Mesothelial cell of epicardium (in vitro differentiated cells): ENCODE measurements around the gene BAHCC1. TPM values are rescaled to one million over a fixed set of nuclear protein-coding genes. Genes with fewer than 3 reads are reported as not detected.

ENCODE experiments used
- DNase-seq, 2 experiments: peaks; one replicate each; pipeline ENCODE4 v3.0.0; 2021; ENCODE audit warnings: low spot score in 2 of 2; ENCODE audit not compliant: unreplicated experiment in 2 of 2
- H3K27ac Mint-ChIP-seq: 2 replicates; pipeline ENCODE4 v1.8.0; 2021; ENCODE audit warnings: mixed read lengths
- H3K27me3 Mint-ChIP-seq: 2 replicates; pipeline ENCODE4 v1.8.0; 2021; ENCODE audit warnings: low read depth, mixed read lengths
- H3K36me3 Mint-ChIP-seq: 2 replicates; pipeline ENCODE4 v1.8.0; 2021; ENCODE audit warnings: mixed read lengths
- H3K4me1 Mint-ChIP-seq: 2 replicates; pipeline ENCODE4 v1.8.0; 2021; ENCODE audit warnings: mixed read lengths
- H3K4me3 Mint-ChIP-seq: 2 replicates; pipeline ENCODE4 v1.8.0; 2021; ENCODE audit warnings: mild to moderate bottlenecking, moderate library complexity, mixed read lengths
- H3K9me3 Mint-ChIP-seq: 2 replicates; pipeline ENCODE4 v1.8.0; 2021; ENCODE audit warnings: mixed read lengths
- CTCF ChIP-seq: fragments of 200-600 bp; sonication (generic); IDR thresholded peaks from one replicate; pipeline ENCODE4 v1.5.0; 2021; ENCODE audit warnings: antibody characterized with exemption; ENCODE audit not compliant: unreplicated experiment
- total RNA-seq: library from RNA; stranded (reverse); gene quantifications from 3 replicates; pipeline ENCODE4 v1.2.1, GENCODE V29; 2021

The BAHCC1 gene
- total RNA-seq, 1 donor from 2014 or later: 34.9 TPM

DNA sequence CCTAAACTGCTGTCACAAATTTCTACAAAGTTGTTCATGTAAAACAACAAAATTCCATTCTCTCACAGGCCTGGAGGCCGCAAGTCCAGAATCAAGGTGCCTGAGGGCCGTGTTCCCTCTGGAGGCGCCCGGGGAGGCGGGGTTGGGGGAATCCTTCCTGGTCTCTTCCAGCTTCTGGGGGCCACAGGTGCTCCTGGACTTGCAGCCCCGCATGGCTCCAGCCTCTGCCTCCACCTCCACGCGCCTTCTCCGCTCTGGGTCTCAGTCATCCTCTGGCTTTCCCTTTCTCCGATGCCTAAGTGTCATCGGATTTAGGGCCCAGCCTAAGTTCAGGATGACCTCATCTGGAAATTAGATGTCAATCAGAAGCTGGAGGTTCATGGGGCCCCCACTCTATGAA is 28.6 kb upstream of the BAHCC1 start:
- TF ChIP-seq CTCF: no peak
- no peak for DNase-seq
- Mint-ChIP-seq H3K27me3 (peaks cover 3% of the 10 kb centered on the region), H3K27ac (no peak overlapping the region), H3K4me3 (no peak overlapping the region), H3K36me3 (no peaks in the 10 kb centered on the region), H3K9me3 (no peaks in the 10 kb centered on the region), H3K4me1 (peaks cover 28% of the 10 kb centered on the region)

GRCh38 chr17:81367171-81367570 is 28.1 kb upstream of the BAHCC1 start:
- Mint-ChIP-seq H3K36me3 (no peaks in the 10 kb centered on the region), H3K4me3 (no peak overlapping the region), H3K27ac (no peak overlapping the region), H3K9me3 (no peaks in the 10 kb centered on the region), H3K27me3 (peaks cover 3% of the 10 kb centered on the region), H3K4me1 (peaks cover 24% of the 10 kb centered on the region)
- no peak for DNase-seq
- no peak for TF ChIP-seq CTCF

- Mint-ChIP-seq H3K36me3 (no peaks in the 10 kb centered on the region), H3K27me3 (peaks cover 2% of the 10 kb centered on the region), H3K9me3 (no peaks in the 10 kb centered on the region), H3K4me1 (peaks cover 24% of the 10 kb centered on the region), H3K4me3 (no peak overlapping the region), H3K27ac (no peak overlapping the region)
- no peak for TF ChIP-seq CTCF
- no peak for DNase-seq
These were observed 26.9 kb upstream of the BAHCC1 start for GRCh38 chr17:81368161-81369022.

- H3K9me3 Mint-ChIP-seq: no peaks in the 10 kb centered on the region
- H3K27ac Mint-ChIP-seq: no peak overlapping the region
- TF ChIP-seq CTCF: no peak
- peaks cover 16% of the 10 kb centered on the region for H3K4me1 Mint-ChIP-seq
- H3K27me3 Mint-ChIP-seq: peaks cover 2% of the 10 kb centered on the region
- H3K36me3 Mint-ChIP-seq: no peaks in the 10 kb centered on the region
- DNase-seq: no peak
- H3K4me3 Mint-ChIP-seq: no peak overlapping the region
These were observed 25.0 kb upstream of the BAHCC1 start for GRCh38 chr17:81370294-81370693.

DNA sequence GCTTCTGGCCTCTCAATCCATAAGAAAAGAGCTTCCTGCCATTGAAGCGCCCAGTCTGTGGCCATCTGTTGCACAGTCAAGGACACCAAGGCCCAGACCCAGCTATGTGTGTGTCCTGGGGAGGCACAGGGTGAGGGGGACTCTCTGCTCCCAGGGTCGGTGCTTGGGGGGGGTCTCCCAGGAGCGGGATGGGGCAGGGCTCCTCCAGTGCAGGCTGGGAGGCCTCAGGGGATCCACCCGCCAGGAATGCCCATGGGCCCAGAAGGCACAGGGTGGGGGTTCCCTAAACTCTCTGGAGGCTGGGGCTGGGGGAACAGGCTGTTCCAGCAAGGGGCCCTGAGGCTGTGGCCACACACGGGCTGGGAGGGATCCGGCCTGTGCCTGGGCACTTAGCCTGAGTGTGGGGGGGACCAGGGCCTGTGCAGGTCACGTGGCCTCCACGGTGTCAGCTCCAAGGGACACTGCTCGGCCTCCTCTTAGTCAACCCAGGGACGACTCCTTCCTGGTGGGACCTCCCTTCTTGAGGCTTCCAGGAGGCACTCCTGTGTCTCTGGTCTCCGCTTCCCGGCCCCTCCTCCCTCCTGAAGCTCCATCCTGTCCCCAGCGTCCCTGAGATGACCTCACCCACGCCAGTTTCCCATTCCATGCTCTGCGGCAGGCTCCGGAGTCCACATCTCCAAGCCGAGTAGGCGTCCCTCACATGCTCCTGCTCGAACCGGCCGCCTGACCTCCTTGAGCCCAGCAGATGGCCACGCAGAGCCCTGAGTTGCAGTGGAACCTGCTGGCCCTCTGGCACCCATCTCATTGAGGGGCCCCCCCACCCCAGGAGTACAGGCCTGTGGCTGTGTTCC is 23.1 kb upstream of the BAHCC1 start:
- H3K9me3 Mint-ChIP-seq: no peaks in the 10 kb centered on the region
- no peak for TF ChIP-seq CTCF
- DNase-seq: no peak
- peaks cover 6% of the 10 kb centered on the region for H3K4me1 Mint-ChIP-seq
- H3K27ac Mint-ChIP-seq: no peak overlapping the region
- no peaks in the 10 kb centered on the region for H3K27me3 Mint-ChIP-seq
- no peak overlapping the region for H3K4me3 Mint-ChIP-seq
- H3K36me3 Mint-ChIP-seq: no peaks in the 10 kb centered on the region
